GM12892 (cell line): Measurements from ENCODE around the gene NGFR.

ENCODE experiments used
- POLR2A ChIP-seq: IDR thresholded peaks from 2 replicates; pipeline ENCODE4 v1.6.1; 2011; ENCODE audit warnings: low read depth, low read length, control low read depth
- POLR2AphosphoS5 ChIP-seq: IDR thresholded peaks from 2 replicates; pipeline ENCODE4 v1.6.1; 2011; ENCODE audit warnings: low read depth, low read length, control low read depth
- TAF1 ChIP-seq: IDR thresholded peaks from 2 replicates; pipeline ENCODE4 v1.6.1; 2011; ENCODE audit warnings: low read depth, mild to moderate bottlenecking, control low read depth, low read length, borderline replicate concordance

GRCh38 chr17:49530118-49530517 is 35.0 kb downstream of the NGFR start:
- no peak for TF ChIP-seq POLR2AphosphoS5
- no peak for TF ChIP-seq TAF1
- no peak for TF ChIP-seq POLR2A
